NCI-H1105 (cell line): ENCODE measurements around the gene APAF1.
A peak's percentile ranks its signal among the peaks of the same experiment; 100 is the strongest.
"Not testable (repeated sequence)": the region's sequence is repeated elsewhere in the genome, so short reads cannot be mapped to it uniquely, and the experiment has no call there.

Source experiments
- DNase-seq: peaks from one replicate; lab custom pipeline; 2025; lab: John Stamatoyannopoulos, UW

APAF1 gene

GRCh38 chr12:98644712-98645571, at the start of gene APAF1, which contains the start of gene IKBIP:
TSS of gene APAF1 (plus strand) at chr12:98645290. CDS start at chr12:98648360, 3,070 bp downstream.
TSS of gene IKBIP (minus strand) at chr12:98644788. CDS start at chr12:98644701, 87 bp downstream.
- peak; percentile 95 for DNase-seq

- DNase-seq, result not testable (repeated sequence)
These were observed 47.8 kb upstream of the APAF1 start for GRCh38 chr12:98597313-98597712.

GRCh38 chr12:98601924-98602323, 43.2 kb upstream of the APAF1 start:
- no peak for DNase-seq

- no peak for DNase-seq
These were observed 38.6 kb upstream of the APAF1 start for GRCh38 chr12:98606359-98606988.

GRCh38 chr12:98610596-98610995, 34.5 kb upstream of the APAF1 start:
- no peak for DNase-seq

GRCh38 chr12:98612696-98613334, 32.3 kb upstream of the APAF1 start:
- DNase-seq, result no peak

GRCh38 chr12:98618952-98619351, 26.1 kb upstream of the APAF1 start:
- no peak for DNase-seq

GRCh38 chr12:98635657-98636323, 9.3 kb upstream of the APAF1 start:
- peak; percentile 90 for DNase-seq

- DNase-seq, result no peak
These were observed 8.0 kb upstream of the APAF1 start for GRCh38 chr12:98637068-98637467.

GRCh38 chr12:98638009-98638408, 7.1 kb upstream of the APAF1 start:
- no peak for DNase-seq

GRCh38 chr12:98639491-98639890, 5.6 kb upstream of the APAF1 start:
- DNase-seq, result no peak

GRCh38 chr12:98642801-98643200, 2.3 kb upstream of the APAF1 start:
- not testable (repeated sequence) for DNase-seq

GRCh38 chr12:98644433-98644711, 718 bp upstream of the APAF1 start:
- DNase-seq, result peak; percentile 72

GRCh38 chr12:98645572-98646067, 530 bp downstream of the APAF1 start:
- DNase-seq, result peak; percentile 10

- DNase-seq, result no peak
These were observed 1.4 kb downstream of the APAF1 start for GRCh38 chr12:98646294-98647090.

- DNase-seq, result no peak
These were observed 6.2 kb downstream of the APAF1 start for GRCh38 chr12:98651328-98651727.

- DNase-seq, result peak; percentile 19
These were observed 8.9 kb downstream of the APAF1 start for GRCh38 chr12:98653866-98654493.

- no peak for DNase-seq
These were observed 11.4 kb downstream of the APAF1 start for GRCh38 chr12:98656289-98657101.

- DNase-seq, result no peak
These were observed 15.4 kb downstream of the APAF1 start for GRCh38 chr12:98660521-98660920.

GRCh38 chr12:98669751-98670150, 24.7 kb downstream of the APAF1 start:
- DNase-seq, result no peak
